Ovary (tissue), 3 donors: ENCODE results near the gene RGS12.

Experiments used
- POLR2A ChIP-seq: fragments of 450-650 bp; IDR thresholded peaks from one replicate; pipeline ENCODE4 v1.6.1; 2017; ENCODE audit warnings: antibody characterized with exemption, mild to moderate bottlenecking, moderate library complexity
- TF ChIP-seq, protein P1 (sequence below), 3 donors: fragments of 450-650 bp in 2 of 3; fragments of 200-600 bp in 1 of 3; IDR thresholded peaks; one replicate each; pipeline versions ENCODE4 v1.5.1 to v1.8.0; 2016 to 2022; ENCODE audit warnings: antibody characterized with exemption in 3 of 3, mild to moderate bottlenecking in 1 of 3
- donor health status: DM: no; HTN: no; CAD: no.

DNA sequence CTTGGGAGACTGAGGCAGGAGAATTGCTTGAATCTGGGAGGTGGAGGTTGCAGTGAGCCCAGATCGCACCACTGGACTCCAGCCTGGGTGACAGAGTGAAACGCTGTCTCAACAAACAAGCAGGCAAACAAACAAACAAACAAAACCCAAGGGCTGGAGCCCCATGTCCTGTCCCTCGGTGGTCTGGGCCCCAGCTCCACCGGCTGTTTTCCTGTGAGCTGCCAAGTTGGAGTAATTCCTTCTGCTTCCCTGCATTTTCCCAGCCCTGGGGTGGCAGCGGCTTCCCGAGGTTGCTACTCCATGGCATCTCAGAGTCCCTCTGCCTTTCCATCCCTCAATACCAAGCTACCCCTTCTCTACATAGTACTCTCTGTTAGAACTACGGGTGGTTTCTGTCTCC lies 43.2 kb downstream of the RGS12 start:
- TF ChIP-seq, protein P1, sequence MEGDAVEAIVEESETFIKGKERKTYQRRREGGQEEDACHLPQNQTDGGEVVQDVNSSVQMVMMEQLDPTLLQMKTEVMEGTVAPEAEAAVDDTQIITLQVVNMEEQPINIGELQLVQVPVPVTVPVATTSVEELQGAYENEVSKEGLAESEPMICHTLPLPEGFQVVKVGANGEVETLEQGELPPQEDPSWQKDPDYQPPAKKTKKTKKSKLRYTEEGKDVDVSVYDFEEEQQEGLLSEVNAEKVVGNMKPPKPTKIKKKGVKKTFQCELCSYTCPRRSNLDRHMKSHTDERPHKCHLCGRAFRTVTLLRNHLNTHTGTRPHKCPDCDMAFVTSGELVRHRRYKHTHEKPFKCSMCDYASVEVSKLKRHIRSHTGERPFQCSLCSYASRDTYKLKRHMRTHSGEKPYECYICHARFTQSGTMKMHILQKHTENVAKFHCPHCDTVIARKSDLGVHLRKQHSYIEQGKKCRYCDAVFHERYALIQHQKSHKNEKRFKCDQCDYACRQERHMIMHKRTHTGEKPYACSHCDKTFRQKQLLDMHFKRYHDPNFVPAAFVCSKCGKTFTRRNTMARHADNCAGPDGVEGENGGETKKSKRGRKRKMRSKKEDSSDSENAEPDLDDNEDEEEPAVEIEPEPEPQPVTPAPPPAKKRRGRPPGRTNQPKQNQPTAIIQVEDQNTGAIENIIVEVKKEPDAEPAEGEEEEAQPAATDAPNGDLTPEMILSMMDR (IDR thresholded peaks at IDR 0.05): no peak
- TF ChIP-seq POLR2A: no peak
